HG03378 (cell line): ENCODE measurements around the gene CPB1.
"Not testable (repeated sequence)": the region's sequence is repeated elsewhere in the genome, so short reads cannot be mapped to it uniquely, and the experiment has no call there.

ENCODE experiments used
- ATAC-seq: cut with Tn5 transposase; IDR thresholded peaks from one replicate; pipeline ENCODE4 v1.9.1; 2021; ENCODE audit warnings: mild to moderate bottlenecking, moderate library complexity; ENCODE audit not compliant: unreplicated experiment

Gene CPB1

GRCh38 chr3:148827585-148827984, at the start of gene CPB1:
Gene CPB1 (plus strand): TSS chr3:148827811. CDS start chr3:148827824, 13 bp downstream.
- no peak for ATAC-seq

GRCh38 chr3:148778926-148779325, 48.7 kb upstream of the CPB1 start:
- ATAC-seq, result no peak

GRCh38 chr3:148785026-148785425, 42.6 kb upstream of the CPB1 start:
- ATAC-seq, result not testable (repeated sequence)

GRCh38 chr3:148786159-148786558, 41.5 kb upstream of the CPB1 start:
- ATAC-seq, result not testable (repeated sequence)

- no peak for ATAC-seq
These were observed 38.5 kb upstream of the CPB1 start for GRCh38 chr3:148789146-148789545.

- ATAC-seq, result no peak
These were observed 37.7 kb upstream of the CPB1 start for GRCh38 chr3:148789906-148790305.

- ATAC-seq, result no peak
These were observed 37.2 kb upstream of the CPB1 start for GRCh38 chr3:148790370-148790769.

- ATAC-seq, result no peak
These were observed 36.5 kb upstream of the CPB1 start for GRCh38 chr3:148790851-148791735.

GRCh38 chr3:148791920-148792319, 35.7 kb upstream of the CPB1 start:
- no peak for ATAC-seq

- no peak for ATAC-seq
These were observed 35.1 kb upstream of the CPB1 start for GRCh38 chr3:148792516-148792915.

GRCh38 chr3:148796799-148797198, 30.8 kb upstream of the CPB1 start:
- no peak for ATAC-seq

GRCh38 chr3:148797795-148798194, 29.8 kb upstream of the CPB1 start:
- ATAC-seq, result no peak

GRCh38 chr3:148800414-148800813, 27.2 kb upstream of the CPB1 start:
- no peak for ATAC-seq

GRCh38 chr3:148809835-148810234, 17.8 kb upstream of the CPB1 start:
- no peak for ATAC-seq

- ATAC-seq, result no peak
These were observed 12.1 kb upstream of the CPB1 start for GRCh38 chr3:148815316-148816110.

- no peak for ATAC-seq
These were observed 11.2 kb upstream of the CPB1 start for GRCh38 chr3:148816427-148816826.

- no peak for ATAC-seq
These were observed 10.6 kb upstream of the CPB1 start for GRCh38 chr3:148816981-148817525.

GRCh38 chr3:148820361-148821245, 7.0 kb upstream of the CPB1 start:
- no peak for ATAC-seq

- no peak for ATAC-seq
These were observed 4.6 kb upstream of the CPB1 start for GRCh38 chr3:148823026-148823425.

GRCh38 chr3:148825476-148825875, 2.1 kb upstream of the CPB1 start:
- no peak for ATAC-seq
